Calu3 (cell line): ENCODE data around the gene SIRT5. TPM values are rescaled to one million over a fixed set of nuclear protein-coding genes. Genes with fewer than 3 reads are reported as not detected.
A peak's percentile ranks its signal among the peaks of the same experiment; 100 is the strongest.

Source experiments
- BruUV-seq: library from RNA; stranded (reverse); fragments of 400-500 nt; replicated peaks from 2 replicates; lab custom pipeline; 2021; lab: Mats Ljungman, UMichigan
- CTCF ChIA-PET: fragments of 300-600 bp; sonication (Branson Sonifier 250); formaldehyde crosslinking; loops from one replicate; lab custom pipeline; 2022; ENCODE audit warnings: antibody characterized with exemption; lab: Charles Lee
- DNase-seq: peaks from one replicate; pipeline ENCODE4 v3.0.0; 2022
- H3K27ac Mint-ChIP-seq: one replicate; pipeline ENCODE4 v1.8.0; 2022; ENCODE audit warnings: mixed read lengths; ENCODE audit not compliant: unreplicated experiment
- H3K27me3 Mint-ChIP-seq: one replicate; pipeline ENCODE4 v1.8.0; 2022; ENCODE audit warnings: mixed read lengths; ENCODE audit not compliant: unreplicated experiment
- H3K36me3 Mint-ChIP-seq: one replicate; pipeline ENCODE4 v1.8.0; 2022; ENCODE audit warnings: mild to moderate bottlenecking, moderate library complexity, mixed read lengths; ENCODE audit not compliant: insufficient read depth, unreplicated experiment
- H3K4me1 Mint-ChIP-seq: one replicate; pipeline ENCODE4 v1.8.0; 2022; ENCODE audit warnings: mild to moderate bottlenecking, low read depth, mixed read lengths; ENCODE audit not compliant: unreplicated experiment
- H3K4me3 Mint-ChIP-seq: one replicate; pipeline ENCODE4 v1.8.0; 2022; ENCODE audit warnings: mild to moderate bottlenecking, low read depth, moderate library complexity, mixed read lengths; ENCODE audit not compliant: unreplicated experiment
- H3K9me3 Mint-ChIP-seq: one replicate; pipeline ENCODE4 v1.8.0; 2022; ENCODE audit warnings: low read depth, mixed read lengths; ENCODE audit not compliant: unreplicated experiment
- intact Hi-C: fragments of 100-400 bp; cut with micrococcal nuclease; formaldehyde crosslinking; loops from one replicate; pipeline ENCODE4 v1.10.0; 2022; ENCODE audit not compliant: unreplicated experiment
- total RNA-seq: library from RNA; stranded (reverse); gene quantifications from 2 replicates; pipeline ENCODE4 v1.2.3, GENCODE V29; 2022
- TF ChIP-seq, protein P1 (sequence below): fragments of 200-600 bp; IDR thresholded peaks from one replicate; pipeline ENCODE4 v1.8.0; 2022; ENCODE audit warnings: antibody characterized with exemption; ENCODE audit not compliant: unreplicated experiment

The SIRT5 gene
- total RNA-seq, 1 experiment from 2014 or later: 13.5 TPM

GRCh38 chr6:13605634-13606033, 31.2 kb downstream of the SIRT5 start:
- BruUV-seq: no TSS peak
- no peak overlapping the region for H3K4me3 Mint-ChIP-seq
- no peaks in the 10 kb centered on the region for H3K9me3 Mint-ChIP-seq
- no peaks in the 10 kb centered on the region for H3K27me3 Mint-ChIP-seq
- peaks cover 11% of the 10 kb centered on the region for H3K36me3 Mint-ChIP-seq
- CTCF ChIA-PET: no interaction called here
- TF ChIP-seq, protein P1, sequence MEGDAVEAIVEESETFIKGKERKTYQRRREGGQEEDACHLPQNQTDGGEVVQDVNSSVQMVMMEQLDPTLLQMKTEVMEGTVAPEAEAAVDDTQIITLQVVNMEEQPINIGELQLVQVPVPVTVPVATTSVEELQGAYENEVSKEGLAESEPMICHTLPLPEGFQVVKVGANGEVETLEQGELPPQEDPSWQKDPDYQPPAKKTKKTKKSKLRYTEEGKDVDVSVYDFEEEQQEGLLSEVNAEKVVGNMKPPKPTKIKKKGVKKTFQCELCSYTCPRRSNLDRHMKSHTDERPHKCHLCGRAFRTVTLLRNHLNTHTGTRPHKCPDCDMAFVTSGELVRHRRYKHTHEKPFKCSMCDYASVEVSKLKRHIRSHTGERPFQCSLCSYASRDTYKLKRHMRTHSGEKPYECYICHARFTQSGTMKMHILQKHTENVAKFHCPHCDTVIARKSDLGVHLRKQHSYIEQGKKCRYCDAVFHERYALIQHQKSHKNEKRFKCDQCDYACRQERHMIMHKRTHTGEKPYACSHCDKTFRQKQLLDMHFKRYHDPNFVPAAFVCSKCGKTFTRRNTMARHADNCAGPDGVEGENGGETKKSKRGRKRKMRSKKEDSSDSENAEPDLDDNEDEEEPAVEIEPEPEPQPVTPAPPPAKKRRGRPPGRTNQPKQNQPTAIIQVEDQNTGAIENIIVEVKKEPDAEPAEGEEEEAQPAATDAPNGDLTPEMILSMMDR: no peak
- H3K4me1 Mint-ChIP-seq: no peaks in the 10 kb centered on the region
- intact Hi-C loops: no loop called here
- H3K27ac Mint-ChIP-seq: no peak overlapping the region
- no peak for DNase-seq

DNA sequence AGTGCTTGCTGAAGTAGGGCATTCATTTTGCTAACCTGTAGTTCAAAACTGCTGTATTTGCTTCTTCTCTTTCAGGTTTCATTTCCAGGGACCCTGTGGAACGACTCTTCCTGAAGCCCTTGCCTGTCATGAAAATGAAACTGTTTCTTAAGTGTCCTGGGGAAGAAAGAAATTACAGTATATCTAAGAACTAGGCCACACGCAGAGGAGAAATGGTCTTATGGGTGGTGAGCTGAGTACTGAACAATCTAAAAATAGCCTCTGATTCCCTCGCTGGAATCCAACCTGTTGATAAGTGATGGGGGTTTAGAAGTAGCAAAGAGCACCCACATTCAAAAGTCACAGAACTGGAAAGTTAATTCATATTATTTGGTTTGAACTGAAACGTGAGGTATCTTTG, 37.3 kb downstream of the SIRT5 start:
- H3K4me1 Mint-ChIP-seq: peaks cover 2% of the 10 kb centered on the region
- CTCF ChIA-PET: no interaction called here
- no peak for DNase-seq
- no TSS peak for BruUV-seq
- TF ChIP-seq, protein P1: no peak
- intact Hi-C loops: loop anchor here (5.0 kb wide), 1 partner anchor 414 kb away; no protein-coding TSS in a partner anchor
- H3K4me3 Mint-ChIP-seq: no peak overlapping the region
- no peak overlapping the region for H3K27ac Mint-ChIP-seq
- H3K27me3 Mint-ChIP-seq: no peaks in the 10 kb centered on the region
- no peaks in the 10 kb centered on the region for H3K9me3 Mint-ChIP-seq
- peaks cover 27% of the 10 kb centered on the region for H3K36me3 Mint-ChIP-seq

- DNase-seq: no peak
- H3K36me3 Mint-ChIP-seq: peaks cover 35% of the 10 kb centered on the region
- CTCF ChIA-PET: no interaction called here
- no peak overlapping the region for H3K4me3 Mint-ChIP-seq
- TF ChIP-seq, protein P1: no peak
- H3K4me1 Mint-ChIP-seq: peaks cover 12% of the 10 kb centered on the region
- no TSS peak for BruUV-seq
- H3K9me3 Mint-ChIP-seq: no peaks in the 10 kb centered on the region
- H3K27ac Mint-ChIP-seq: no peak overlapping the region
- H3K27me3 Mint-ChIP-seq: no peaks in the 10 kb centered on the region
- intact Hi-C loops: loop anchor here (5.0 kb wide), 1 partner anchor 416 kb away; no protein-coding TSS in a partner anchor
These were observed 38.7 kb downstream of the SIRT5 start for GRCh38 chr6:13613029-13613594.

DNA sequence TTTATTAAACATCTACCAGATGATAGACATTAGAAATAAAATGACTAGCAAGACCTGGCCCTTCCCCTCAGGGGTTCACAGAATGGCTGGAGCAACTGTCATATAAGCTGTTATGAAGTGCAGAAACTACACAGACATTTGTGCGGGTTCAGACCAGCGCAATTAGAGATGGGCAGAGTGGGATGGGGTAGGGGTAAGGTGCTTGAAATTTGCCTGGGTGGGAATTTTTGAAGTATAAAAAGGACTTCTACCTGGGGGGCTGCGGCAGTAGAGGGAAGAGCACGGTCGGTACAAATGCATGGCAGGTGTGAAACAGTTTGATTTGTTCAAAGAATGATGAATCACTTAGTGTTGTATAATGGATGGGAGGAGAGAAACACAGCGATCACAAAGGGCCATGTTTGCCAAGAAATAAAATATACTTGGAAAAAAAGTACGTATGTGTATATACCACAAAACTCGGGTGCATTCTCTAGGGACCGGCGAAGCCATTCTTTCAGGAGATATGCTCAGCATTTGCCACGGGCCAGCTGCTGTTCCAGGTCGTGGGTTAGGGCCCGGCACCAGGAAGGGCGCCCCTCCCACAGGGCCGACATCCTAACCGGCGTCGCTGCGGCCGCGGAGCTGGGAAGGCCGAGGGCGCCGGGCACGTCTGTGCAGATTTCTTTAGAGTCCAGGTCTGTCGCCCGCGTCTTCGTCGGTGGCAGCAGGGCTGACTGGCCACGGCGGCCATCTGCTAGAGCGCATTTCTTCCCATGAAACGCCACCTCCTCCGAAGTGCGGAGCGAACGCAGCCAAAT, 39.9 kb downstream of the SIRT5 start:
- TF ChIP-seq, protein P1: no peak
- peak; percentile 45 for DNase-seq
- TSS peak; percentile 83 for BruUV-seq
- H3K27ac Mint-ChIP-seq: peak overlapping the region; percentile 84
- H3K27me3 Mint-ChIP-seq: no peaks in the 10 kb centered on the region
- CTCF ChIA-PET: interaction anchor here (0.7 to 1.1 kb wide), 3 partner anchors 10 to 66 kb away, joined by 3 to 5 read pairs (median 4); partner anchors contain the start of gene SIRT5
- intact Hi-C loops: loop anchor here (5.0 kb wide), 1 partner anchor 417 kb away; no protein-coding TSS in a partner anchor
- peaks cover 39% of the 10 kb centered on the region for H3K36me3 Mint-ChIP-seq
- no peaks in the 10 kb centered on the region for H3K9me3 Mint-ChIP-seq
- H3K4me3 Mint-ChIP-seq: peak overlapping the region; percentile 96
- H3K4me1 Mint-ChIP-seq: peaks cover 12% of the 10 kb centered on the region
